DND-41 (cell line): ENCODE measurements around the gene CCDC157.

ENCODE experiments used
- CTCF ChIP-seq: IDR thresholded peaks from 2 replicates; pipeline ENCODE4 v1.5.1; 2012; ENCODE audit warnings: borderline replicate concordance, low read length, moderate library complexity, mild to moderate bottlenecking; ENCODE audit not compliant: poor library complexity, severe bottlenecking; ENCODE audit errors: extremely low read depth
- EZH2 ChIP-seq: IDR thresholded peaks from 3 replicates; pipeline ENCODE4 v1.6.1; 2012; ENCODE audit warnings: borderline replicate concordance, low read depth, mild to moderate bottlenecking, moderate library complexity, low read length, inconsistent platforms; ENCODE audit not compliant: severe bottlenecking

- TF ChIP-seq CTCF, result no peak
- no peak for TF ChIP-seq EZH2
Measured at GRCh38 chr22:30324014-30324730, 32.6 kb upstream of the CCDC157 start.
